ENCODE measurements around the gene PTPN2.

Gene PTPN2

GRCh38 chr18:12857215-12857905 lies 26.7 kb downstream of the PTPN2 start:
- no peak for DNase-seq

GRCh38 chr18:12855916-12856315 lies 28.1 kb downstream of the PTPN2 start:
- no peak for DNase-seq

- DNase-seq = no peak
These were observed 31.3 kb downstream of the PTPN2 start for GRCh38 chr18:12852566-12853315.

GRCh38 chr18:12851716-12852115 lies 32.3 kb downstream of the PTPN2 start:
- no peak for DNase-seq

GRCh38 chr18:12849548-12849947 lies 34.5 kb downstream of the PTPN2 start:
- DNase-seq = no peak

- no peak for DNase-seq
These were observed 35.6 kb downstream of the PTPN2 start for GRCh38 chr18:12848405-12848804.

GRCh38 chr18:12844391-12844790 lies 39.6 kb downstream of the PTPN2 start:
- no peak for DNase-seq

GRCh38 chr18:12843420-12844350 lies 40.4 kb downstream of the PTPN2 start:
- DNase-seq = no peak

GRCh38 chr18:12842459-12843380 lies 41.3 kb downstream of the PTPN2 start:
- DNase-seq = no peak

- DNase-seq = no peak
These were observed 43.0 kb downstream of the PTPN2 start for GRCh38 chr18:12841070-12841469.

- no peak for DNase-seq
These were observed 43.7 kb downstream of the PTPN2 start for GRCh38 chr18:12840382-12840781.

GRCh38 chr18:12839526-12840196 lies 44.4 kb downstream of the PTPN2 start:
- DNase-seq = peak; percentile 36

GRCh38 chr18:12839057-12839525 lies 44.9 kb downstream of the PTPN2 start:
- no peak for DNase-seq

- no peak for DNase-seq
These were observed 45.8 kb downstream of the PTPN2 start for GRCh38 chr18:12838178-12838634.

GRCh38 chr18:12837747-12838146 lies 46.3 kb downstream of the PTPN2 start:
- no peak for DNase-seq

GRCh38 chr18:12836551-12836950 lies 47.5 kb downstream of the PTPN2 start:
- DNase-seq = no peak

- DNase-seq = no peak
These were observed 55.7 kb downstream of the PTPN2 start for GRCh38 chr18:12828116-12829051.

GRCh38 chr18:12827588-12827987 lies 56.4 kb downstream of the PTPN2 start:
- no peak for DNase-seq

GRCh38 chr18:12825230-12825629 lies 58.8 kb downstream of the PTPN2 start:
- DNase-seq = no peak

GRCh38 chr18:12823892-12824291 lies 60.1 kb downstream of the PTPN2 start:
- no peak for DNase-seq
